GM18502 (cell line): ENCODE results near the gene SPACA1.
A peak's percentile ranks its signal among the peaks of the same experiment; 100 is the strongest.
"Not testable (repeated sequence)": the region's sequence is repeated elsewhere in the genome, so short reads cannot be mapped to it uniquely, and the experiment has no call there.

ENCODE experiments used
- ATAC-seq: cut with Tn5 transposase; IDR thresholded peaks from one replicate; pipeline ENCODE4 v1.9.1; 2021; ENCODE audit warnings: mild to moderate bottlenecking; ENCODE audit not compliant: unreplicated experiment, poor library complexity

The SPACA1 gene, protein sequence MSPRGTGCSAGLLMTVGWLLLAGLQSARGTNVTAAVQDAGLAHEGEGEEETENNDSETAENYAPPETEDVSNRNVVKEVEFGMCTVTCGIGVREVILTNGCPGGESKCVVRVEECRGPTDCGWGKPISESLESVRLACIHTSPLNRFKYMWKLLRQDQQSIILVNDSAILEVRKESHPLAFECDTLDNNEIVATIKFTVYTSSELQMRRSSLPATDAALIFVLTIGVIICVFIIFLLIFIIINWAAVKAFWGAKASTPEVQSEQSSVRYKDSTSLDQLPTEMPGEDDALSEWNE

DNA sequence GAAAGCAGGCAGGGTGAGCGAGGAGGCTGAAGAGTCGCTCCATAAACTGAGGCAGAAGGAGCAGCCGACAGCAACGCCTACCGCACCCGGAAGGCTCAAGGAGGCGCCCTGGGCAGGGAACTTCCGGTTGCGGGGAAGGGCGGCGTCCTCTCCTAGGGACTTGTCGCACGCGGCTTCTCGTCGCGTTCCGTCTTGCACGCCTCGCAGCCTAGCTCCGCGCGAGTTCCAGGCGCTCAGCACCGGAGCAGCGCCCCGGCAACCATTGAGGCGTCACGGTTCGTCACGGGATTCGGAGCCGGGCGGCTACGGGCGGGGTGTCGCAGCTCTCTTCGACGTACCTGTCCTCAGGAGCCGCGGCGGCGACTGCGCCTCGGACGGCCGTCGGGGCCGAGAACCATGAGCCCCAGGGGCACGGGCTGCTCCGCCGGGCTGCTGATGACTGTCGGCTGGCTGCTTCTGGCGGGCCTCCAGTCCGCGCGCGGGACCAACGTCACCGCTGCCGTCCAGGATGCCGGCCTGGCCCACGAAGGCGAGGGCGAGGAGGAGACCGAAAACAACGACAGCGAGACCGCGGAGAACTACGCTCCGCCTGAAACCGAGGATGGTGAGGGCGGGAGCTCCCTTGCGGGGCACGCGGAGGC lies at the start of gene SPACA1:
TSS of gene SPACA1 (plus strand) at position 332 of the 641 bp plus-strand sequence. CDS start at position 397, 65 bp downstream.
- ATAC-seq, result no peak

DNA sequence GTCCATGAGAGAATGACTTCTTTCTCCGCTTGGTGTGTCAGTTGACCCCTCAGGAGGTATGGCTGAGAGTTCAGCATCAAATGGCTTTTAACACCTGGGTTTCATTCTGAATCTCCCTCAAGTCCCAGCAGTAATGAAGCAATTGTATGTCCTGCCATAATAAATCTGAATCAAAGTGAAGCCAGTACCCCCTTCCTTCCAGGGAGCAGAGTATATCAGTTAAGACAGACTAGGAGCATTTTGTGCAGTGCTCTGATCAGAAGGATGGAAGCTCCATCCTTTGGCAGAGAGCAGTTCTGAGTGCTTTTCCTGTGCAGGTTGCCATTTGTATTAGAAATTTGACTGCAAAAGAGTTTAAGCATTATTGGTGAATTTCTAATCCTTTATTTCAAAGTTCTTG lies 46.9 kb upstream of the SPACA1 start:
- no peak for ATAC-seq

DNA sequence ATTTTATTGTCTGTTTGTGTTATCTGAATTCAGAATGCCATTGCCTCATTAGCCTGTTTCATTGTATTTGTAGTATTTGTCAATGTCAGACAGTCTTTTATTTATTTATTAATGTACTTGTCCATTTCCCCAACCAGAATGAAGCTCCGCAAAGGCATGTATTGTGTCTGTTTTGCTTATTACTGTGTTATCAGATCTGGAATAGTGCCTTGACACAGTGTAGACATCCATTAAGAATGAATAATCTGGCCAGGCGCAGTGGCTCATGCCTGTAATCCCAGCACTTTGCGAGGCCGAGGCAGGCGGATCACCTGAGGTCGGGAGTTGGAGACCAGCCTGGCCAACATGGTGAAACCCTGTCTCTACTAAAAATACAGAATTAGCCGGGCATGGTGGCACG lies 46.4 kb upstream of the SPACA1 start:
- not testable (repeated sequence) for ATAC-seq

DNA sequence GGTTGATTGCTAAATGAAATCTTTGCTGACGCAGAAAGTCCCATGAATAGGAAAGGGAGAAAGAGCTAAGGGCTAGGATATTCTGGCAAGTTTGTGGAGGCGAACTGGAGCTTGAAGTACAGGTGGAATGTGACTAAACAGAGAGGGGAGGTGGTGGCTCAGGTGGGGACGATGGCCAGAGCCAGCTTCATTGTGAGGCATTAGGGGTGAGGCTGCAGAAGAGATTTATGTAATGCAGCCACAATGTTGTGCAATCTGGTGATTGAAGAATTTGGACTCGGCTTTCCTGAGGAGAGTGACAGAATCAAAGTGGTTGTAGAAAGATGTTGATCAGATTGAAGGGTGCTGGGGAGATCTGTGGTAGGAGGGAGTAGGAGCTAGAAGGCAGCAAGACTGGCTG lies 42.9 kb upstream of the SPACA1 start:
- no peak for ATAC-seq

DNA sequence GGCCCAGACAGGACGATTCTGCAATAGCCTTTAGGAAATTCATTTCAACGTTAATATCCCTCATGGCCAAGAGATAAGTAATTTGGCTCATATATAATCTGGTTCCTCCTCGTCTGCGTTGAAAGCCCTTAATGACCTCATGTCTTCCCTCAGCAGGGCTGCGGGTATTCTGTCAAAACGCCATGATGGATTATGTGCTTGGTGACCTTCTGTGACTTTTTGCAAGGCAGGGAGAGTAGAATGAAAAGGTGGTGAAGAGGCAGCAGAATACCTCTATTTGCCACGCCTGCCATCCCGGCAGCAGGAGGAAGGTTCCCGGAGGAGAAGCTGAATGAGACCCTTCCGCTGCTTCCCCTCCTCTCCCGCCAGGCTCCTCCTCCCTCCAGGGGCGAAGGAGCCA lies 41.1 kb upstream of the SPACA1 start:
- no peak for ATAC-seq

DNA sequence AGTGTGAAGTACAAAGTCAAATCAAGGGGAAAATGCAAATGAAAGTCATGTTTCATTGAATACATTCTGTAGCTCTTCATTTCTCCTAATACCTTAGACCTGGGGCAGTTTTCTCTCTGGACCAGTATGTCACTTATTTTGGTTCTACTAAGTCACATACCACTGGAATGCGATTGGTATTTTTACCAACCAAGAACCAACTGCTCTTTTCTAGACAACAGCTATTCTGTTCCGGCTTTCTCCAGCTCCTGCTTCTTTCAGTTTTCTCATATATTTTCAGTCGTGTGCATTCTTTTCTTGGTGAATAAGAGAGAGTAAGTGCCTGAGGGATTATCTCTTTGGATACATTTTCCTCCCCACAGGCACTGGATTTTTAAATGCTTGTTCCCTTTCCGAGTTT lies 39.2 kb upstream of the SPACA1 start:
- ATAC-seq, result no peak

DNA sequence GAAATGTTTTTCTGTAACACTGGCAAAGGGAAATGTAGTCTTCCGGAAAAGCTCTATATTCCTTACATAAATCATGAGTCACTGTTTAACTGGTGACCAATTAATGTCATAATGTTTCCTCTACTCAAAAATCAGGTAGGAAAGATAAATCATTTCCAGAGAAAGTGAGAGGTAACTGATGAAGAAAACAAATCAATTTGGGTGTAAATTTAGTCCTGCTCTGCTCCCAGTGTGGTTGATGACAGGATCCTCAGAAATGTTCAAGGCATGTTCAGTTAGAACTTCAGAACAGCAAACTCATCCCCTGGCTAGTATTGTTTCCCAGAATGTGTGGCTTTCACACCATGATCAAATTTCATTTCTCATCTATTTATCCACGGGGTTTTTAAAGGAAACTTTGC lies 38.8 kb upstream of the SPACA1 start:
- no peak for ATAC-seq

DNA sequence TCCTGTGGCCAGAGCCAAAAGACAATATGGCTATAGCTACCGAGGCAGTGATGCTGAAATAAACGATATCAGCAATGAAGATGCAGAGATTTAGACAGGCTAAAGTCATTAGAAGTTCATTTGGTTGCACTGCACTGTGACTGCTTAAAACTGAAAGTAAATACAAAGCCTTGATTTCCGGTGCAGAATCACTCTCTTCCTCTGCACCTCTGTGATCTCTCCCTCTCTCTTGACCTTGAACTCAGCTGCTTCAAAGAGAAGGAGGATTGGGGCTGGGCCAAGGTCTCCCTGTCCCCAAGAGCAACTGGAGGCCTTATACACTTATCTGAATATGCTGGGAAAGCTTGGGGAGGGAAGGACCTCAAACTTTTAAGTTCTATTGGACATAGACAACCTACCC lies 34.6 kb upstream of the SPACA1 start:
- peak; percentile 75 for ATAC-seq

DNA sequence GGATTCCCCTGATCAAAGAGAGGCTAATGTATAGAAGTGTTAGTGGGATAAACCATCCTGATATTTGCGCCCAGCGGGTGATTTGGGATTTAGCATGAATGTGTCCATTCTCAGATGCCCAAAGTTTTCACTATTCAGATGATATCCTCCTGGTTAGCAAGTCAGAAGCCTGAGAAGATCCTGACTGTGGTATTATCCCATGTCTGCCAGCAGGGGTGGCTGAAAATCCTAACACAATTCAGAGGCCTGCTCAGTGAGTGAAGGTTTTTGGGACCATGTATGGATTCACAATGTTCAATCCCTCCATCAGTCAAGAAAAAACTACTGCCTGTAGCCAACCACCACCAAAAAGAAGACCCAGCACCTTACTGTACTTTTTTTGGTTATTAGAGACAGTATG lies 34.1 kb upstream of the SPACA1 start:
- no peak for ATAC-seq

DNA sequence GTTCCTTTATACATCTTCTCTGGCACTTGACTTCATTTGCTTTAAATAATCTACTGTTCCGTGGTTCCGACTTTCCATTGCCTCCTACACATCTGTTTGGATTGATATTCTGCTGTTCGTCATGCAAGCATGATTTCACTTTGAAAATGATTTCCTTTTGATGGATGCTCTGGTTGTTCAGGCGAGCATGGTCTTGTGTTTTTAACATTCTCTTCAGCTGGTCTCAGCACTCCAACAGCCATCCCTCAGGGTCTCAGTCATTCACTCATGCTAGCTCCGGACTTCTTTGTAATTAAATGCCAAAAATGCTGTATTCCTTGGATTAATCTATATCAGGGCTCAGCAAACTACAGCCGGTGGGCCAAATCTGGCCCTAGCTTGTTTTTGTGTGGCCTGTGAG lies 27.2 kb upstream of the SPACA1 start:
- ATAC-seq, result no peak

DNA sequence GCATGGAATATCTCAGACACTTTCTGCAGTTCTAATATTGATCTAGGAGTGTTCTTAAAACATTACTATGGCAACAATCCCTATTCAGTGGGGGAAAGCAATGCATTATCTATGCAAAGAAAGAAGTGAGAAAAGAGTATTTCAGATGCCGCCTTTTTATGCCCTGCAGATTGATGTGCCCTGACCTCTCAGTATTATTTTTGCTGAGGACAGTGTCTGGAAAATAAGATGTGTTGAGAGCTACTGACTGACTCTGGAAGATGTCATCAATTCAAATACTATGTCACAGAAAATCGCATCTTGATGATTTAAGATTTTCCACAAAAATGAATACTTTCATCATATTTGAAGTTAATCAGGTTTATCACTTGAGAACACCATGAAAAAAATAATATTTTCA lies 22.9 kb upstream of the SPACA1 start:
- no peak for ATAC-seq

DNA sequence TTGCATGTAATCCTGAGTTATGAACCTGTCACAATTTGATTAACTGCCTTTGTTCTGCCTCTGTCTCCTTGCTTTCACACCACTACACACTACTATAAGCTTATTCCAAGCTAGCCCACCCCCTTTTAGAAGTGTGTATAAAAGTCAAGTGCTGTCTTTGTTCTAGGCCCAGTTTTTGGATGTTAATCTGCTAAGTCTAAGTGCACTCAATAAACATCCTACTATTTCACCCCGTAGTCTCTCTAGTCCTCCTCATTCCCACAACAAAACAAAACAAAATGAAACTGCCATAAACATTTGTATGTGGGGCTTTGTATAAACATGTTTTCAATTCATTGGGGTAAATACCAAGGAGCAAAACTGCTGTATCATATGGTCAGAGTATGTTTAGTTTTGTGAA lies 16.1 kb upstream of the SPACA1 start:
- no peak for ATAC-seq

DNA sequence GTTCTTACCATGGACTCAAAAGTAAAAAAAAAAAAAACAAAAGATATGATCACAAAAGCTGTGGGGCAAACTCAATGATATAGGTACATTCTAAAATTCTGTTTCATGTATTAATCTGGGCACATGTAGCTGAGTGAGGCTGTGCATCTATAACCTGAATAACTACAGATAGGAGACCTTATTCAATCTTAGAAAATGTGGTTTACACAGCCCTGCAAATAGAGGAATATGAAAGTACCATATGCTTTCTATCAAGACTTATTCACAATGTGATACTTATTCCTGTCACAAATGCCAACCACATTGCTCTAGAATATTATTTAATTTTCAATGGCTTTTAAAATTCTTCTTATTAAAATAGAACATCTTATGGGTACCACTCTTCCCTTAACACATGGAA lies 3.1 kb upstream of the SPACA1 start:
- ATAC-seq, result no peak

DNA sequence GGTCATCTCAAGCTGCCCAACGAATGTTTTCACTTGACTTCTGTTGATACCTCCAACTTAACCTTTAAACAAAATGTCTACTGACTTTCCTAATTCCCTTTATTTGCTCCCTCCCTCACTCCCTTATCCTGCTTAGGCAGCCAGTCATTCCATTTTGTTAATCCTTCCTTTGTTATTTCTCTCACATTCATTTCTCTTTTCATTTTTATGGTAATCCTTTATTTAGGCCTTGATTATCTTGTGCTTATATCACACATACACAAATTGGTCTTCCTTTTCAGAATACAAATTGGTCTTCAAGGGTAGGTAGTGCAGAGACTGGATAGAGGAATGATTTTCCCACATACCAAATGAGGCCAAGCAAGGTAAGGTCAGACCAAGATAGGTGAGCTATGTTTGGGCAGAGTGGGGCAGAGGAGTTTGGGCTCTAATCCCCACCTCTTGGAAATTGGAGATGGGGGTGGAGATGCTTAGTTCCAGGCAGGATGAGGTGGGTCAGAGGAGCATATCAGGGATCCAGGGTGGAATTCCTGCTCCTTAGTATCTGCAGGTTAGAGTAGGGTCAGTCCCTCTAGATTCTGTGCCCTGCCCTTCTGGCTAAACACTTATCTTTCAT lies 2.0 kb upstream of the SPACA1 start:
- ATAC-seq, result no peak

DNA sequence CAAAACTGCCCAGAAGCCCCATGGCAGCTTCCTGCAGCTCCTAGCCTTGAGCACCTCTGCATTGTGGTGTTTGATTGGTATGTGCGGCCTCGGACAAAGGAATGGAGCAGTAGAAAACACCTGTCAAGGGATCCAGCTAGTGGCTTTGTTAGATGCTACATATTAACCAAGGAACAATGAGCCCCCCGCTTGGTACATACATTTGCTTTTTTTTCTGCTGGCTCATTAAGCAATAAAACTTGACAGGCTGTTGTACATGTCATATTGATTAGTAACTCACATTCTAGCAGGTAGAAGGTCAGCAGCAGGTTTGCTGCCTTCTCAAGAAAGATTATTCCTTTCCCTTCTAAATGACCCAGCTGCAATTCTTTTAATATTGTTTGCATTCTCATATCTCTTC lies 937 bp downstream of the SPACA1 start:
- no peak for ATAC-seq

DNA sequence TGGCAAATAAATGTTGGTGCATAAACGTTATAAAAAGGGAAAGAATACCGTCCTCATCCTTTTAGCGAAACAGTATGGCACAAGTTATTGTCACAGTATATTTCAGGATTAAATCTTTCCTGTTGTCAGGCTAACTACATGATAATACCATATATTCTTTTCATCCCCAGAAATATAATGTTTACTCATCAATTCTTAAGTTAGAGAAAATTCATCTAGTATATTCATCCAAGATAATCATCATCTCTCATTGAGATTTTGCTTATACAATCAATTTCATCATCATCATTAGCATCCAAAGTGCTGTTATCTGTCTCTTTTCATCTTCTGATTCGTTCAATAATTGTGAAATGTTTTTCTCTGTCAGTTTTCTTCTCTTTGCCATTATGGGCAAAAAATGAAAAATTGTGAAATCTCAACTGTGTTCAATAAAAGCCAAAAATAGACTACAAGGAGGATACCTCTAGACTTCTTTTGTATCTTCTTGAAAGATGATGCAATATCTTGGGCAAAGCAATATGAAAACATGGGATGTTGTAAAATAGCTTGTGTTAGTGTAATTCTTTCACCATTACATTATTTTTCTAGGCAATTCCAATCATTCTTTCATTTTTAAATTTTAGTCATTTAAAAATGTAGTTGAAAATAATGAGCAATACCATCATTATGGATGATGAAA lies 2.6 kb downstream of the SPACA1 start:
- ATAC-seq, result no peak

DNA sequence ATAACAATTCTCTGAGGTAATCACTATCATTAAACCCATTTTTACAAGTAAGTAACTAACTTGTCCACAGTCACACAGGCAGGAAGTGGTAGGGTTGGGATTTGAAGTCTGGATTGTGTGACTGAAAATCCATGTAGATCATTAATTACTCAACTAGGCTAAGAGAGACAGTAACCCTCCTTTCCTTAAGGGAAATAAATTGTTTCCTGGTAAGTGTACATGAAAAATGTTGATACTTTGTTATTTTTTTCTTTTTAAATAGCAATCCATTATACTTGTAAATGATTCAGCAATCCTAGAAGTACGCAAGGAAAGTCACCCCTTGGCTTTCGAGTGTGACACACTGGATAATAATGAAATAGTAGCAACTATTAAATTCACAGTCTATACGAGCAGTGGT lies 11.6 kb downstream of the SPACA1 start:
- ATAC-seq, result no peak

DNA sequence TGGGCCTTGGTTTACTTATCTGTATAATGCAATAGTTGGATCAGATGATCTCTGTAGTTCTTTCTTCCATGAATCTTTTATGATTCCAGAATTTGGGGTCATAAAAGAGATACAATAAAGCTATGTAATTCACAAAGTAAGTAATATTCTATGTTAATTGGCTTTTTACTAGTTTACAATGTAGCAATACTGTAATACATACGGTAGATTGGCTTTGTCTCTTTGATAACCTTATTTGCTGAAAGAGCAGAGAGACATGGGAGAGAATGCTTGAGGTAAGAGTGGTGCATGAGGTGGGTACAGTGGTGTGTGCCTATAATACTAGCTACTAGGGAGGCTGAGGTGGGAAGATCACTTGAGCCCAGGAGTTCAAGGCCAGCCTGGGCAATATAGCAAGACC lies 14.7 kb downstream of the SPACA1 start:
- no peak for ATAC-seq

DNA sequence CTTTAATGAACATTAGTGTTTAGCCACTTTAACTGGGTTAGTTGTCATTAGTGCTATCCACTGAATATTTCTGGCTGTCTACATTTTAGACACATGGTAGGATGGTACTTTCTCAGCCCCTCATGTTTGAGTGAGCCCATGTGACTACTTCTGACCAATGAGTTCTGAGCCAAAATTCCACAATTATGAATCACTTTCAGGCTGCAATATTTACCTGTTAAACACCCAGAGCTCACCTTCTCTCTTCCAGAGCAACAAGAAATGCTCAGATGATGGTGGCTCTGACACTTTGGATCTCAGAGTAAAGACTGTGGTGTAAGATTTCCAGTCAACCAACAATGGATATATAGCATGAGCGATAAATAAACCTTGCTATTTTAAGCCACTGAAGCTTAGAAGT lies 24.8 kb downstream of the SPACA1 start:
- ATAC-seq, result no peak

DNA sequence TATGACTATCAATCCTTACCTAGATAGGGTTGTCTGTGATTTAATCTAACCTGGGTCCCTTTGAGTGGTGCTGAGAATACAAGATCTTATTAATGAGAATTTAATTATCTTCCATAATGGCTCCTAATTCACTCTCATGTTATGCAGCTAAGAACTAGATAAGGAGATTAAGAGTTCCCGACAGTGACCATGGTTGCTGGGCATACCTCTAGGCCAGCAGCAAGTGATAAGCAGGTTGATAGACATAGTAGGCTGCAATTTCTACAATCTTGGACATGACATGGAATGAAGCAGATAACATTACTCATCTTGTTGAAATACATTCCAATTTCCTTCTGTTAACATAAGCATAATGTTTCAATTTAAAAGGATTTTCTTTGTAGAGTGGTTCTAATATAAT lies 27.1 kb downstream of the SPACA1 start:
- no peak for ATAC-seq

DNA sequence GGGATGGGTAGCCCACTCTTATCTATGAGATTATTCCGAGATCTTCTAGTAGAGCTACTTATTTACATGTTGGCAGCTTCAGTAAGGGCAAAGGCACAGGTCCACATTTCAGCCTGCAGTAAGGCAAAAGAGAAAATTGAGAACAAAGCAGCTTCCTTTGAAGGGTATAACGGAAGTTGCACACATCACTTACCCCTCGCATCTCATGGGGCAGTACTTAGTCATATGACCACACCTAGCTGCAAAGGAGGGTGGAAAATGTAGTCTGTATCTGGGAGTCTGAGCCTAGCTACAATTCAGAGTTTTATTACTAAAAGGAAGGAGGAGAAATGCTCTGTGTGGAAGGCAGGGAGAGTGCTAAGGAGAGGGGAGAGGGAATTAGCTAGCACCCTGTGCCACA lies 29.7 kb downstream of the SPACA1 start:
- no peak for ATAC-seq
